HepG2 (cell line): ENCODE measurements around the gene MACROD2. TPM values are rescaled to one million over a fixed set of nuclear protein-coding genes. Genes with fewer than 3 reads are reported as not detected.

Experiments used
- ATAC-seq: fragments of 200-7000 bp; cut with Tn5 transposase; 3 replicates; pipeline ENCODE4 v1.9.1; 2020; ENCODE audit warnings: mild to moderate bottlenecking, moderate library complexity
- BruUV-seq: library from RNA; stranded (reverse); fragments of 400-500 nt; replicated peaks from 2 replicates; lab custom pipeline; 2021; lab: Mats Ljungman, UMichigan
- CTCF ChIA-PET: fragments of 300-600 bp; formaldehyde crosslinking; extraction: SDS; loops from one replicate; lab custom pipeline; 2021; ENCODE audit warnings: low total read pairs, inconsistent platforms, low intra/inter-chr PET ratio; lab: Yijun Ruan, JAX
- POLR2A ChIA-PET: fragments of 350-600 bp; sonication (Branson Sonifier 250); formaldehyde crosslinking; loops from one replicate; lab custom pipeline; 2020; ENCODE audit warnings: antibody characterized with exemption, inconsistent platforms; lab: Yijun Ruan, JAX
- DNase-seq: peaks from one replicate; pipeline ENCODE4 v3.0.0-alpha.2; 2015; ENCODE audit warnings: low spot score
- FAIRE-seq: peaks from 3 replicates; lab custom pipeline; 2011; peaks lifted over from hg19 to GRCh38; lab: Jason Lieb, UNC
- H2AFZ ChIP-seq: one replicate; pipeline ENCODE4 v1.6.1; 2011; ENCODE audit warnings: low read length, inconsistent platforms
- H3K27ac ChIP-seq: fragments of 300-600 bp; 3 replicates; pipeline ENCODE4 v1.8.0; 2011; ENCODE audit warnings: mixed run types, mild to moderate bottlenecking, mixed read lengths, low read length, inconsistent platforms; ENCODE audit not compliant: insufficient read depth; ENCODE audit errors: extremely low read length
- H3K27me3 ChIP-seq, 2 experiments: fragments of 200-600 bp in 1 of 2; 2 replicates in 1 of 2; 3 replicates in 1 of 2; pipeline versions ENCODE4 v1.6.0 to v1.8.0; 2011; ENCODE audit warnings: low read length in 2 of 2, mild to moderate bottlenecking in 2 of 2, moderate library complexity in 2 of 2, inconsistent platforms in 1 of 2; ENCODE audit not compliant: insufficient read depth in 2 of 2, control insufficient read depth in 1 of 2
- H3K36me3 ChIP-seq, 2 experiments: fragments of 200-600 bp in 1 of 2; replicated peaks in 1 of 2; 2 replicates in 1 of 2; 3 replicates in 1 of 2; pipeline versions ENCODE4 v1.5.1 to v1.8.0; 2011; ENCODE audit warnings: low read length in 2 of 2, inconsistent platforms in 1 of 2; ENCODE audit not compliant: insufficient read depth in 2 of 2, control insufficient read depth in 1 of 2
- H3K4me1 ChIP-seq: 2 replicates; pipeline ENCODE4 v1.5.1; 2012; ENCODE audit warnings: low read length, inconsistent platforms; ENCODE audit not compliant: insufficient read depth
- H3K4me2 ChIP-seq: 2 replicates; pipeline ENCODE4 v1.6.0; 2011; ENCODE audit warnings: low read depth, low read length, inconsistent platforms
- H3K4me3 ChIP-seq, 3 experiments: fragments of 200-600 bp in 1 of 3; sonication (generic), shearing (Covaris generic) in 1 of 3; replicated peaks in 1 of 3; 2 replicates each; pipeline ENCODE4 v1.5.1; 2011 to 2016; ENCODE audit warnings: low read length in 3 of 3, inconsistent platforms in 2 of 3, low read depth in 2 of 3, mild to moderate bottlenecking in 2 of 3, control low read depth in 1 of 3, mixed read lengths in 1 of 3; ENCODE audit not compliant: insufficient read depth in 1 of 3
- H3K79me2 ChIP-seq: one replicate; pipeline ENCODE4 v1.6.1; 2011; ENCODE audit warnings: low read length, inconsistent platforms; ENCODE audit not compliant: insufficient read depth
- H3K9ac ChIP-seq: 2 replicates; pipeline ENCODE4 v1.6.0; 2011; ENCODE audit warnings: mild to moderate bottlenecking, low read depth, low read length, inconsistent platforms; ENCODE audit not compliant: insufficient read depth
- H3K9me3 ChIP-seq: 2 replicates; pipeline ENCODE4 v1.5.1; 2012; ENCODE audit warnings: mild to moderate bottlenecking, low read length
- H4K20me1 ChIP-seq: 2 replicates; pipeline ENCODE4 v1.6.0; 2011; ENCODE audit warnings: inconsistent platforms, mild to moderate bottlenecking, low read length, moderate library complexity; ENCODE audit not compliant: insufficient read depth
- BCL6 ChIP-seq: IDR thresholded peaks from 2 replicates; pipeline ENCODE4 v1.6.1; 2016; ENCODE audit warnings: missing genetic modification reagents, missing compliant biosample characterization
- CREB1 ChIP-seq, 2 experiments: fragments of 450-650 bp in 1 of 2; IDR thresholded peaks; 2 replicates each; pipeline ENCODE4 v1.6.1; 2016 to 2017; ENCODE audit warnings: control low read depth in 1 of 2, mild to moderate bottlenecking in 1 of 2, missing compliant biosample characterization in 1 of 2, missing genetic modification characterization in 1 of 2
- FOSL2 ChIP-seq: sonication (generic); formaldehyde crosslinking; IDR thresholded peaks from 2 replicates; pipeline ENCODE4 v1.4.0; 2020; ENCODE audit warnings: missing genetic modification reagents
- HMGA1 ChIP-seq: sonication (generic); formaldehyde crosslinking; conservative IDR thresholded peaks from 2 replicates; pipeline ENCODE4 v1.4.0; 2020; ENCODE audit warnings: missing genetic modification reagents
- HOXA5 ChIP-seq: sonication (generic); formaldehyde crosslinking; IDR thresholded peaks from 2 replicates; pipeline ENCODE4 v1.4.0; 2020; ENCODE audit warnings: missing genetic modification reagents
- MIER2 ChIP-seq: IDR thresholded peaks from 2 replicates; pipeline ENCODE4 v1.6.1; 2016; ENCODE audit warnings: missing biosample characterization, missing genetic modification reagents
- SMYD3 ChIP-seq: sonication (generic); formaldehyde crosslinking; IDR thresholded peaks from 2 replicates; pipeline ENCODE4 v1.8.1; 2023; ENCODE audit warnings: mild to moderate bottlenecking, missing genetic modification reagents
- U2AF2 ChIP-seq: fragments of 200-400 bp; formaldehyde crosslinking; IDR thresholded peaks from 2 replicates; pipeline ENCODE4 v1.6.1; 2017; ENCODE audit warnings: low read depth, mild to moderate bottlenecking, low read length
- ZBTB38 ChIP-seq: sonication (generic); formaldehyde crosslinking; IDR thresholded peaks from 2 replicates; pipeline ENCODE4 v1.5.1; 2020; ENCODE audit warnings: mild to moderate bottlenecking, missing genetic modification reagents
- ZBTB8A ChIP-seq: sonication (generic); formaldehyde crosslinking; IDR thresholded peaks from 2 replicates; pipeline ENCODE4 v1.4.0; 2020; ENCODE audit warnings: mild to moderate bottlenecking, low read depth, missing genetic modification reagents, borderline replicate concordance
- ZFAT ChIP-seq: sonication (generic); formaldehyde crosslinking; conservative IDR thresholded peaks from 2 replicates; pipeline ENCODE4 v1.8.1; 2023; ENCODE audit warnings: missing genetic modification reagents, inconsistent platforms
- ZFP41 ChIP-seq: sonication (generic); formaldehyde crosslinking; IDR thresholded peaks from 2 replicates; pipeline ENCODE4 v1.4.0; 2020; ENCODE audit warnings: mild to moderate bottlenecking, missing genetic modification reagents, borderline replicate concordance
- ZKSCAN5 ChIP-seq: sonication (generic); formaldehyde crosslinking; IDR thresholded peaks from 2 replicates; pipeline ENCODE4 v1.5.1; 2020; ENCODE audit warnings: mild to moderate bottlenecking, missing genetic modification reagents
- ZNF121 ChIP-seq: sonication (generic); formaldehyde crosslinking; IDR thresholded peaks from 2 replicates; pipeline ENCODE4 v1.5.0; 2020; ENCODE audit warnings: mild to moderate bottlenecking, missing genetic modification reagents
- ZNF484 ChIP-seq: sonication (generic); formaldehyde crosslinking; IDR thresholded peaks from 2 replicates; pipeline ENCODE4 v1.5.1; 2020; ENCODE audit warnings: mild to moderate bottlenecking, low read depth, missing genetic modification reagents, borderline replicate concordance
- WGBS: methylation state at CpG from one replicate; pipeline ENCODE4 v1.1.6; 2017; ENCODE audit warnings: low lambda C conversion rate; 5-methylcytosine and 5-hydroxymethylcytosine counted together
- in situ Hi-C: cut with HindIII; loops from 2 replicates; pipeline ENCODE4 v1.10.0; 2017; ENCODE audit warnings: low pct_unique_long_range_greater_than_20kb; ENCODE audit not compliant: extremely low pct_ligation_motif_present
- intact Hi-C: fragments of 100-400 bp; cut with micrococcal nuclease; formaldehyde crosslinking; loops from one replicate; pipeline ENCODE4 v1.10.0; 2022; ENCODE audit not compliant: unreplicated experiment
- polyA plus RNA-seq, 8 experiments: library from polyadenylated mRNA; depleted of rRNA in 3 of 8; stranded (reverse) in 7 of 8; unstranded in 1 of 8; fragments of >200 nt; fragmentation: Illumina TruSeq in 4 of 8; extraction: Trizol in 4 of 8; gene quantifications; 2 replicates each; pipeline versions ENCODE4 v1.2.1 to v1.2.3, GENCODE V29; 2011 to 2016; ENCODE audit warnings: low read depth in 4 of 8, missing spikeins in 1 of 8, mixed read lengths in 1 of 8; ENCODE audit not compliant: insufficient read depth in 1 of 8
- total RNA-seq, 5 experiments: library from RNA; depleted of rRNA; stranded (reverse); fragments of >200 nt; fragmentation: Illumina TruSeq; extraction: Trizol; gene quantifications; 2 replicates each; pipeline ENCODE4 v1.2.3, GENCODE V29; 2016; ENCODE audit warnings: low read depth in 1 of 5
- TF ChIP-seq, protein P1 (sequence below): IDR thresholded peaks from 2 replicates; pipeline ENCODE4 v1.6.1; 2016; ENCODE audit warnings: low read depth, control low read depth
- TF ChIP-seq, protein P2 (sequence below): sonication (generic); formaldehyde crosslinking; IDR thresholded peaks from 2 replicates; pipeline ENCODE4 v1.9.0; 2021; ENCODE audit warnings: mild to moderate bottlenecking, missing genetic modification reagents
- TF ChIP-seq, protein P3 (sequence below): sonication (generic); formaldehyde crosslinking; IDR thresholded peaks from 2 replicates; pipeline ENCODE4 v1.5.1; 2020; ENCODE audit warnings: missing genetic modification reagents, mild to moderate bottlenecking, borderline replicate concordance

MACROD2 gene
- total and polyA plus RNA-seq, 2 of the 13 experiments (the other 11 are each of a cell fraction or from before 2014, with no cell fraction given) = 0.13 to 0.51 TPM

DNA sequence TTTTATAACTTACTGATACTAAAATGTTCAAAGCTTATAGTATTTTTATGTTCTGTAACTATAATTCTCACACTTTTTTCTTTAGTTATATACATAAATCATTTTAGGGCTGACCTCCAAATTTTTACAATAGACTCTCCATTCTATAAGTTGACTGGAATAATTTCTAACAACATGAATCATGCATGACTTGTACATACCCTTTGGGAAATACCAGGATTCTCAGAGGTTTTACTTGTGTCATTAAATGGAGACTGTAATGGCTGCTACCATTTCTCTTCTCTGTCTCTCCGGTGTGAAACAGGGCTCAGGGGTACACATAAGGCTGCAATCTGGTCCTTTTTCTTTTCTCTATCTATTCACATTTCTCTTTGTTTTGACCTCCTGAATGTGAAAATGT is 564.3 kb downstream of the MACROD2 start:
- H3K4me2 ChIP-seq = no peak overlapping the region
- no peaks in the 10 kb centered on the region for H3K36me3 ChIP-seq
- no peaks in the 10 kb centered on the region for H3K27me3 ChIP-seq
- H3K4me1 ChIP-seq = no peaks in the 10 kb centered on the region
- in situ Hi-C loops = no loop called here
- BruUV-seq = no TSS peak
- no peak overlapping the region for H3K4me3 ChIP-seq
- WGBS = 25% methylated on average over 1 of the region's 1 CpG
- ChIA-PET CTCF (no interaction called here), POLR2A (no interaction called here)
- intact Hi-C loops = no loop called here
- FAIRE-seq (no peak), ATAC-seq (no peak), DNase-seq (no peak)
- no peak overlapping the region for H3K27ac ChIP-seq
- no peak overlapping the region for H3K9ac ChIP-seq
- no peaks in the 10 kb centered on the region for H3K79me2 ChIP-seq
- H4K20me1 ChIP-seq = no peaks in the 10 kb centered on the region
- H3K9me3 ChIP-seq = peaks cover 7% of the 10 kb centered on the region; the same call in 1 of the 2 replicates
- H2AFZ ChIP-seq = no peak overlapping the region
- TF ChIP-seq, protein P1, sequence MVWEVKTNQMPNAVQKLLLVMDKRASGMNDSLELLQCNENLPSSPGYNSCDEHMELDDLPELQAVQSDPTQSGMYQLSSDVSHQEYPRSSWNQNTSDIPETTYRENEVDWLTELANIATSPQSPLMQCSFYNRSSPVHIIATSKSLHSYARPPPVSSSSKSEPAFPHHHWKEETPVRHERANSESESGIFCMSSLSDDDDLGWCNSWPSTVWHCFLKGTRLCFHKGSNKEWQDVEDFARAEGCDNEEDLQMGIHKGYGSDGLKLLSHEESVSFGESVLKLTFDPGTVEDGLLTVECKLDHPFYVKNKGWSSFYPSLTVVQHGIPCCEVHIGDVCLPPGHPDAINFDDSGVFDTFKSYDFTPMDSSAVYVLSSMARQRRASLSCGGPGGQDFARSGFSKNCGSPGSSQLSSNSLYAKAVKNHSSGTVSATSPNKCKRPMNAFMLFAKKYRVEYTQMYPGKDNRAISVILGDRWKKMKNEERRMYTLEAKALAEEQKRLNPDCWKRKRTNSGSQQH = no peak
- TF ChIP-seq BCL6 (CRISPR knock-in tag) = no peak
- TF ChIP-seq ZNF484 (CRISPR knock-in tag) = no peak
- TF ChIP-seq HOXA5 (CRISPR knock-in tag) = no peak
- TF ChIP-seq, protein P2, sequence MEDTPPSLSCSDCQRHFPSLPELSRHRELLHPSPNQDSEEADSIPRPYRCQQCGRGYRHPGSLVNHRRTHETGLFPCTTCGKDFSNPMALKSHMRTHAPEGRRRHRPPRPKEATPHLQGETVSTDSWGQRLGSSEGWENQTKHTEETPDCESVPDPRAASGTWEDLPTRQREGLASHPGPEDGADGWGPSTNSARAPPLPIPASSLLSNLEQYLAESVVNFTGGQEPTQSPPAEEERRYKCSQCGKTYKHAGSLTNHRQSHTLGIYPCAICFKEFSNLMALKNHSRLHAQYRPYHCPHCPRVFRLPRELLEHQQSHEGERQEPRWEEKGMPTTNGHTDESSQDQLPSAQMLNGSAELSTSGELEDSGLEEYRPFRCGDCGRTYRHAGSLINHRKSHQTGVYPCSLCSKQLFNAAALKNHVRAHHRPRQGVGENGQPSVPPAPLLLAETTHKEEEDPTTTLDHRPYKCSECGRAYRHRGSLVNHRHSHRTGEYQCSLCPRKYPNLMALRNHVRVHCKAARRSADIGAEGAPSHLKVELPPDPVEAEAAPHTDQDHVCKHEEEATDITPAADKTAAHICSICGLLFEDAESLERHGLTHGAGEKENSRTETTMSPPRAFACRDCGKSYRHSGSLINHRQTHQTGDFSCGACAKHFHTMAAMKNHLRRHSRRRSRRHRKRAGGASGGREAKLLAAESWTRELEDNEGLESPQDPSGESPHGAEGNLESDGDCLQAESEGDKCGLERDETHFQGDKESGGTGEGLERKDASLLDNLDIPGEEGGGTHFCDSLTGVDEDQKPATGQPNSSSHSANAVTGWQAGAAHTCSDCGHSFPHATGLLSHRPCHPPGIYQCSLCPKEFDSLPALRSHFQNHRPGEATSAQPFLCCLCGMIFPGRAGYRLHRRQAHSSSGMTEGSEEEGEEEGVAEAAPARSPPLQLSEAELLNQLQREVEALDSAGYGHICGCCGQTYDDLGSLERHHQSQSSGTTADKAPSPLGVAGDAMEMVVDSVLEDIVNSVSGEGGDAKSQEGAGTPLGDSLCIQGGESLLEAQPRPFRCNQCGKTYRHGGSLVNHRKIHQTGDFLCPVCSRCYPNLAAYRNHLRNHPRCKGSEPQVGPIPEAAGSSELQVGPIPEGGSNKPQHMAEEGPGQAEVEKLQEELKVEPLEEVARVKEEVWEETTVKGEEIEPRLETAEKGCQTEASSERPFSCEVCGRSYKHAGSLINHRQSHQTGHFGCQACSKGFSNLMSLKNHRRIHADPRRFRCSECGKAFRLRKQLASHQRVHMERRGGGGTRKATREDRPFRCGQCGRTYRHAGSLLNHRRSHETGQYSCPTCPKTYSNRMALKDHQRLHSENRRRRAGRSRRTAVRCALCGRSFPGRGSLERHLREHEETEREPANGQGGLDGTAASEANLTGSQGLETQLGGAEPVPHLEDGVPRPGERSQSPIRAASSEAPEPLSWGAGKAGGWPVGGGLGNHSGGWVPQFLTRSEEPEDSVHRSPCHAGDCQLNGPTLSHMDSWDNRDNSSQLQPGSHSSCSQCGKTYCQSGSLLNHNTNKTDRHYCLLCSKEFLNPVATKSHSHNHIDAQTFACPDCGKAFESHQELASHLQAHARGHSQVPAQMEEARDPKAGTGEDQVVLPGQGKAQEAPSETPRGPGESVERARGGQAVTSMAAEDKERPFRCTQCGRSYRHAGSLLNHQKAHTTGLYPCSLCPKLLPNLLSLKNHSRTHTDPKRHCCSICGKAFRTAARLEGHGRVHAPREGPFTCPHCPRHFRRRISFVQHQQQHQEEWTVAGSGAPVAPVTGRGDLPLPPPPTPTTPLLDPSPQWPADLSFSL = no peak
- TF ChIP-seq CREB1 (IDR thresholded peaks at IDR 0.05) = no peak
- no peak for TF ChIP-seq CREB1 (CRISPR knock-in tag; IDR thresholded peaks at IDR 0.05)
- no peak for TF ChIP-seq ZBTB38 (CRISPR knock-in tag)
- TF ChIP-seq, protein P3, sequence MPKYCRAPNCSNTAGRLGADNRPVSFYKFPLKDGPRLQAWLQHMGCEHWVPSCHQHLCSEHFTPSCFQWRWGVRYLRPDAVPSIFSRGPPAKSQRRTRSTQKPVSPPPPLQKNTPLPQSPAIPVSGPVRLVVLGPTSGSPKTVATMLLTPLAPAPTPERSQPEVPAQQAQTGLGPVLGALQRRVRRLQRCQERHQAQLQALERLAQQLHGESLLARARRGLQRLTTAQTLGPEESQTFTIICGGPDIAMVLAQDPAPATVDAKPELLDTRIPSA (CRISPR knock-in tag) = no peak
- TF ChIP-seq FOSL2 = no peak
- no peak for TF ChIP-seq ZBTB8A (CRISPR knock-in tag)
- no peak for TF ChIP-seq SMYD3 (CRISPR knock-in tag)
- no peak for TF ChIP-seq ZKSCAN5
- no peak for TF ChIP-seq ZFP41
- no peak for TF ChIP-seq HMGA1 (CRISPR knock-in tag)
- TF ChIP-seq ZFAT (CRISPR knock-in tag) = no peak
- TF ChIP-seq U2AF2 = no peak
- no peak for TF ChIP-seq MIER2 (CRISPR knock-in tag)
- no peak for TF ChIP-seq ZNF121 (CRISPR knock-in tag)
